Left kidney (tissue), 2 donors: ENCODE measurements around the gene SDCBP2. TPM values are rescaled to one million over a fixed set of nuclear protein-coding genes. Genes with fewer than 3 reads are reported as not detected.

Experiments
- DNase-seq: peaks from one replicate; pipeline ENCODE4 v3.0.0-alpha.2; 2013
- polyA plus RNA-seq: library from polyadenylated mRNA; unstranded; fragments of 120-200 nt; gene quantifications from one replicate; pipeline ENCODE4 v1.2.1, GENCODE V29; 2013; ENCODE audit not compliant: insufficient read length

SDCBP2 gene
- polyA plus RNA-seq, 1 donor, result 1.7 TPM

GRCh38 chr20:1331101-1331500 is 2.2 kb upstream of the SDCBP2 start:
- no peak for DNase-seq

GRCh38 chr20:1330075-1330830 is 1.3 kb upstream of the SDCBP2 start:
- no peak for DNase-seq

GRCh38 chr20:1327827-1328679 is 886 bp downstream of the SDCBP2 start:
- DNase-seq, result no peak

GRCh38 chr20:1327241-1327653 is 1.7 kb downstream of the SDCBP2 start:
- DNase-seq, result no peak

GRCh38 chr20:1326031-1326930 is 2.7 kb downstream of the SDCBP2 start:
- no peak for DNase-seq

- peak; percentile 96 for DNase-seq
These were observed 3.5 kb downstream of the SDCBP2 start for GRCh38 chr20:1325173-1326030.

GRCh38 chr20:1324598-1325172 is 4.3 kb downstream of the SDCBP2 start:
- DNase-seq, result peak; percentile 10

GRCh38 chr20:1323830-1324597 is 4.9 kb downstream of the SDCBP2 start:
- DNase-seq, result no peak

GRCh38 chr20:1323256-1323655 is 5.7 kb downstream of the SDCBP2 start:
- no peak for DNase-seq

- no peak for DNase-seq
These were observed 6.3 kb downstream of the SDCBP2 start for GRCh38 chr20:1322511-1323245.

- no peak for DNase-seq
These were observed 7.3 kb downstream of the SDCBP2 start for GRCh38 chr20:1321654-1321939.

GRCh38 chr20:1320902-1321653 is 7.9 kb downstream of the SDCBP2 start:
- DNase-seq, result no peak

- no peak for DNase-seq
These were observed 8.9 kb downstream of the SDCBP2 start for GRCh38 chr20:1320016-1320415.

GRCh38 chr20:1319462-1319861 is 9.5 kb downstream of the SDCBP2 start:
- no peak for DNase-seq

- no peak for DNase-seq
These were observed 9.9 kb downstream of the SDCBP2 start for GRCh38 chr20:1319051-1319450.

GRCh38 chr20:1317545-1318255 is 11.2 kb downstream of the SDCBP2 start:
- DNase-seq, result no peak

- no peak for DNase-seq
These were observed 13.1 kb downstream of the SDCBP2 start for GRCh38 chr20:1315804-1316203.
